ENCODE data around the gene CMTM8.
A peak's percentile ranks its signal among the peaks of the same experiment; 100 is the strongest.

CMTM8 gene

DNA sequence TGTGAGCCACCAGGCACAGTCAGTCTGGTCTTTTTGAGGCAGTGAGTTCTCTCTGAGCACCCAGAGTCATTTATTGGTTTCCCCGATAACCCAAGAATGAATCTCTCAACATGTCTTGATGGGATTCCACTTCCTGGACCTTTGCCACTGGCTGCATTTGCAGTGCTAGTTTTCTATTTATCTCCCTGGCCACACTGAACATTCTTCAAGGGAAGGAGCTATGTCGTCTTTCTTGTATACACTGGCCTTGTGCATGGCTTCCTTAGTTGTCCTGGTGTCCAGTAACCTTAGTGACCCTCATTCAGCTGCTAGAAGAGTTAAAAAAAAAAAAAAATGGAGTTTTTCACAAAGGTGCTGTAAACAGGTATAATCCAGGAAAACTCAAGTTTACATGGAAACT lies 88.3 kb downstream of the CMTM8 start:
- Histone ChIP-seq H3K9ac (ENCODE audit: low read depth, low read length) (no peak overlapping the region), H3K9me3 (ENCODE audit: insufficient read depth, low read depth, low read length) (no peaks in the 10 kb centered on the region), H3K27ac (ENCODE audit: low read length) (no peak overlapping the region), H3K4me3 (ENCODE audit: low read length) (no peak overlapping the region), H3K27me3 (ENCODE audit: insufficient read depth, low read length) (no peaks in the 10 kb centered on the region), H3K36me3 (ENCODE audit: insufficient read depth, low read depth, low read length) (no peaks in the 10 kb centered on the region), H3K4me1 (ENCODE audit: insufficient read depth, low read length) (peaks cover 16% of the 10 kb centered on the region; the same call in 1 of the 2 replicates)

DNA sequence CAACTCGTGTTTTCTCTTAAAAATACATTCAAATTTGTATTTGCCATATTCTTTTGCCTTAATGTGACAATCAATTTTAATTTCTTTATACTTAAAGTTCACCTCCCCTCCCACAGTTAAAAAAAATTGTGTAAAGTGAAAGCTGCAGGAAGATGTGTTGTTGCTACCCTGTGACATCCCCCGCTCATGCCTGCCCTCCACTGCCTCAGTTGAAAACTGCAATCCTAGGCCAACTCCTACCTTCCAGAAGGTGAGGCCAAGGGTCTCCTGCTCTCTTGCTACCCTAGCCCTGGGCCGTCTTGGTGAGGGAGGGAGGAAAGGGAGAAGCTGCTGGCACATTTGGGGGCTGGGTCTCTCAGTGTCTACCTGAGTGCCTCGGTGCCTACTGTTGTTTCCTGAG lies 96.2 kb downstream of the CMTM8 start:
- no peaks in the 10 kb centered on the region for H3K27me3 ChIP-seq (ENCODE audit: insufficient read depth, low read length)
- H3K4me1 ChIP-seq (ENCODE audit: insufficient read depth, low read length): no peaks in the 10 kb centered on the region; the same call in 1 of the 2 replicates
- H3K9ac ChIP-seq (ENCODE audit: low read depth, low read length): no peak overlapping the region
- H3K9me3 ChIP-seq (ENCODE audit: insufficient read depth, low read depth, low read length): no peaks in the 10 kb centered on the region
- H3K36me3 ChIP-seq (ENCODE audit: insufficient read depth, low read depth, low read length): no peaks in the 10 kb centered on the region
- H3K4me3 ChIP-seq (ENCODE audit: low read length): no peak overlapping the region
- H3K27ac ChIP-seq (ENCODE audit: low read length): no peak overlapping the region

DNA sequence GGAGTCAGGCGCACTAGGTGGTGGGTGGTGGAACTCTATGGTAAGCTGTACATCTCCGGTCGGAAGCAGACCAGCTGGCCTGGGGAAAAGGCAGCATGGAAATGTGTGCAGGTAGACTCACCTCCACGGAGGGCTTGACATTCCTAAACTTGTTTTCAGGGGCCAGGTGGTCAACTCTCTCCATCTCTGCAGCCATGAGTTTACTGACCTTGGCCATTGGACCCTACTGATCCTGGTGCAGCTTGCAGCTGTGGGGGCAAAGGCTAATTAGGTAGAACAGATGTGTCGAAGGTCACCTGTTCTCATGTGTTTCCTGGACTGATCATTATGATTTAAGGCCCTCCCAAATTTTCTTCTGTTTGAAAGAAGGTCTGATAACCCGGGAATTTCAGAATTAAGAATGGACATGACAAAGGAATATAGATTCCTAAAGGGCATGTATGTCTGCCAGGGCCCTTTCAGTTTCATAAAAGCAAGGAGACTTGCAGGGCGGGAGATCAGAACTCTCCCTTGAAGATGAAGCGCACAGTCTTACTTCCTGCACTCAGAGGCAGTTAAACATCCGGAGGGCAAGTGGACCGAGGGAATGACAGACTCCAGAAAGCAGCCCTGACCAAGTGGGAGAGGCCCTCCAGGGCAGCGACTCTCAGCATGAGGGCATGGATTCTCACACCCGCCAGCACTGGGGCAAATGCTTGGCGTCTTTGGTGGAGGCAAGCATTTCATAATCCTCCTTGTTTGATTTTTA lies 97.1 kb downstream of the CMTM8 start:
- no peaks in the 10 kb centered on the region; the same call in 1 of the 2 replicates for H3K4me1 ChIP-seq (ENCODE audit: insufficient read depth, low read length)
- H3K9ac ChIP-seq (ENCODE audit: low read depth, low read length): no peak overlapping the region
- H3K27me3 ChIP-seq (ENCODE audit: insufficient read depth, low read length): no peaks in the 10 kb centered on the region
- H3K9me3 ChIP-seq (ENCODE audit: insufficient read depth, low read depth, low read length): no peaks in the 10 kb centered on the region
- H3K27ac ChIP-seq (ENCODE audit: low read length): no peak overlapping the region
- H3K36me3 ChIP-seq (ENCODE audit: insufficient read depth, low read depth, low read length): no peaks in the 10 kb centered on the region
- H3K4me3 ChIP-seq (ENCODE audit: low read length): no peak overlapping the region

DNA sequence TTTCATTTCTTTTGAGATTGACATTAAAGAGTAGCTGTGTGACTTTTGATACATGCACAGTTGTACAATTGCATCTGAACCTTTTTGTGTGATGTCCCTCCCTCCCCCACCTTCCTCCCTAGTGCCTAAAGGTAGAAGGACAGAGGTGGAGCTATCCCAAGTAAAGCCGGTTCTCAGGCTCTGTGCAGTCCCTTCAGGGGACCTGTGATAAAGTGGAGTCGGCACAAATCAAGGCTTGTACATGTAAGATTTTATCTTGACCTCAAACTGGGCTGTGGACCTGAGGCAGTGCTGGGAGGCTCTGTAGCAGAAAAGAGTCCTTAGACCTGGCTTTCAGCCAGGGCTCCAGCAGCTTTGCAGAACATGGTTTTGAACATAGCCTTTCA lies 97.6 kb downstream of the CMTM8 start:
- Histone ChIP-seq H3K36me3 (ENCODE audit: insufficient read depth, low read depth, low read length) (no peaks in the 10 kb centered on the region), H3K4me1 (ENCODE audit: insufficient read depth, low read length) (no peaks in the 10 kb centered on the region; the same call in 1 of the 2 replicates), H3K9ac (ENCODE audit: low read depth, low read length) (no peak overlapping the region), H3K4me3 (ENCODE audit: low read length) (no peak overlapping the region), H3K27ac (ENCODE audit: low read length) (no peak overlapping the region), H3K27me3 (ENCODE audit: insufficient read depth, low read length) (no peaks in the 10 kb centered on the region), H3K9me3 (ENCODE audit: insufficient read depth, low read depth, low read length) (no peaks in the 10 kb centered on the region)

DNA sequence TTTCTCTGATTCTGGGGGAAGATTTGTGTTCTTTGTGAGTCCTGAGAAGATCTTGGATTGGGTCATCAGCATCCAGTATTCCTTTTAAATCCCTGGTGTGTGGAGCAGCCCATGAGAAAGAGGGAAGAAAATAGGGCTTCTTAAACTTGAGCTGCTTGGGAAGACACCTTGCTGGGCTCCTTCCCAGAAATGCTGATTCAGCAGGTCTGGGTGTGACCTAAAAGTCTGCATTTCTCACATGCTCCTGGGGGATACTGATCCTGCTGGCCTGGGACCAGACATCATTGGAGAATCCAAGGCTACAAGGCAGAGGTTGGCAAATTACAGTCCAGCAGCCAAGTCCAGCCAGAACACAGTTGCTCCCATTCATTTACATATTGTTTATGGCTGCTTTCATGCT lies 99.0 kb downstream of the CMTM8 start:
- Histone ChIP-seq H3K36me3 (ENCODE audit: insufficient read depth, low read depth, low read length) (no peaks in the 10 kb centered on the region), H3K27me3 (ENCODE audit: insufficient read depth, low read length) (no peaks in the 10 kb centered on the region), H3K9ac (ENCODE audit: low read depth, low read length) (no peak overlapping the region), H3K9me3 (ENCODE audit: insufficient read depth, low read depth, low read length) (no peaks in the 10 kb centered on the region), H3K27ac (ENCODE audit: low read length) (no peak overlapping the region), H3K4me3 (ENCODE audit: low read length) (no peak overlapping the region), H3K4me1 (ENCODE audit: insufficient read depth, low read length) (no peaks in the 10 kb centered on the region; the same call in 1 of the 2 replicates)

DNA sequence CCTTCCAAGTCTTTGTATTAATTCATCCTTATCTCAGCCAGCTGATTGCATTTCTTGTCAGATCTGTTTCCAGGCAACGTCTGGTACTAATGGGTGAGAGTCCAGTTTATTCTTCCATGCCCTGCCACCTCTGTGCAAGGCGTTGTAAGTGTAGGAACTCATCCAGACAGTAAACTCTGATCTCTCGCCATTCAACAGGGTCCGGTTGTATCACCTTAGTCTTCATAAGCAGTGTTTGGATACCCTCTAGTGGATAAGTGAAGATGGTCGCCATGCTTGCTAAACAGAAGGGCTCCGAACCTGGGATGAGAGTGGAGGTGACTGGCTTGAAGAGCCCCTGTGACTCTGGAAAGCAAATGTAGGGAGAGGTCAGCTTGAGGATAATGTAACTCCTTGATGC lies 101.6 kb downstream of the CMTM8 start:
- Histone ChIP-seq H3K27ac (ENCODE audit: low read length) (no peak overlapping the region), H3K36me3 (ENCODE audit: insufficient read depth, low read depth, low read length) (no peaks in the 10 kb centered on the region), H3K9me3 (ENCODE audit: insufficient read depth, low read depth, low read length) (no peaks in the 10 kb centered on the region), H3K4me3 (ENCODE audit: low read length) (no peak overlapping the region), H3K4me1 (ENCODE audit: insufficient read depth, low read length) (no peaks in the 10 kb centered on the region; the same call in 1 of the 2 replicates), H3K27me3 (ENCODE audit: insufficient read depth, low read length) (no peaks in the 10 kb centered on the region), H3K9ac (ENCODE audit: low read depth, low read length) (no peak overlapping the region)

DNA sequence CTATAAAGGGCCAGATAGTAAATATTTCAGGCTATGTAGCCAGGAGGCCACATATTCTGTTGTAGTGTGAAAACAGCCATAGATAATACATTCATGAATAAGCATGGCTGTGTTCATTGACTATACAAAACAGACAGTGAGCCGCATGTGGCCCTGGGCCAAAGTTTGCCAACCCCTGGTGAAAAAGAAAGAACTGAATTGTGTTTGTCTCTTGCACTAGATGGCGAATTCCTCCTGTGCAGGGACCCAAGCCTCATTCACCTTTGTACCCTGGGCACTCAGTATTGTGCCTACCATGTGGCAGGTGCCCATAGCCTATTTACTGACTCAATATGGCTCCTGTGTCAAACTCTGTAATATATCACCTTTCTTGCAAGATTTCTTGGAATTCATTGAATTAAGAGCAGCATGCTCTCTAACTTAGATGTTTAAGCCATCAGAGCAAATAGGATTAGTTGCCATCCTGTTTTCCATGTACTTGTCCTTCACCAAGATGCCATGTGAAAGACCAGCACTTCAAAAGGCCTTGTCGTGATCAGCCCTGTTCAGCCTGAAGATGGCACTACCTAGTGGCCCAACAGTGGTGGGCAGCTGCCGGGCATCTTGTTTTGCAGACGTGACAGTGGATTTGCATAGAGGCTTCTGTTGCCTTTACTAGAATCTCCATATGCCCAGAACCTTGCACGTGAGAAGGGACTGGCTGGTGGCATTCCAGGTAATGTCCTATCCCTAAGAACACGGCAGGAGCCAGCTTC lies 102.3 kb downstream of the CMTM8 start:
- Histone ChIP-seq H3K9ac (ENCODE audit: low read depth, low read length) (no peak overlapping the region), H3K27me3 (ENCODE audit: insufficient read depth, low read length) (no peaks in the 10 kb centered on the region), H3K9me3 (ENCODE audit: insufficient read depth, low read depth, low read length) (no peaks in the 10 kb centered on the region), H3K27ac (ENCODE audit: low read length) (no peak overlapping the region), H3K4me1 (ENCODE audit: insufficient read depth, low read length) (no peaks in the 10 kb centered on the region; the same call in 1 of the 2 replicates), H3K4me3 (ENCODE audit: low read length) (no peak overlapping the region), H3K36me3 (ENCODE audit: insufficient read depth, low read depth, low read length) (no peaks in the 10 kb centered on the region)

DNA sequence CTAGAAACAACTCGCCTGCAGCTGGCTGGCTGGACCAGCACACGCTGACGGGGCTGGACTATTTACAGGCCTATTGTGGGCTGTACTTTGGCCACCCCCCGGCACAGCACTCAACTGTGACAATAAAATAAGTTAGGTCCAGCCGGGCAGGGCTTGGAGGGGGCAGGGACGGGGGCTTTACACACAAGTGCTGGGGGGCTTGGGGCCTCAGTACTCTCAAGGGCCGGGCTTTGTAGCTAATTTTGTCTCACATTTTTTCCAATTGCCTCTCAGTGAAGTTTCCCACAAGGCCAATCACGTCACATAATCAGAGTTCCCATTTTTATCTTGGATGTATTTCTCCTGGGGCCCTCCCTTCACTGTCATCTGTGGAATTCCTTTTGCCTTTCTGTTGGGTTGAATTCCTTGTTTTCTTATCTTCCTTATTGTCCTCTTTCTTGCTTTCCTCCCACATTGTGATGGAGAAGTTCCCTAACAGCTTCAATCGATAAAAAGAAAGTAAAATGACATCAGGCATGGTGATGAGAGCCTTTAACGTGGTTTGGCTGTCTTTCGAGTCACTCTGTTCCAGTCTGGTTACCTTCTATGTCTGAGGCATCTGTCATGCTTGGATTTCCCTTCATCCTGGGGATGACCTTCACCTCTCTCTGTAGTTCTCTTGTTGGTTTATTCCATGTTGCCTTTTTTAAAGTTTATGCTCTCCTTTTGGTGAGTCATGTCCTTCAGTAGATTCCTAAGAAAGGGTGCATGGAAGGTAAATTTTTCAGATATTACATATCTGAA lies 109.1 kb downstream of the CMTM8 start:
- Histone ChIP-seq H3K9me3 (ENCODE audit: insufficient read depth, low read depth, low read length) (no peaks in the 10 kb centered on the region; the same call in 1 of the 2 replicates), H3K36me3 (ENCODE audit: insufficient read depth, low read depth, low read length) (no peaks in the 10 kb centered on the region), H3K4me3 (ENCODE audit: low read length) (peak overlapping the region; percentile 7; the same call in 1 of the 2 replicates), H3K27ac (ENCODE audit: low read length) (peak overlapping the region; percentile 17), H3K27me3 (ENCODE audit: insufficient read depth, low read length) (no peaks in the 10 kb centered on the region), H3K4me1 (ENCODE audit: insufficient read depth, low read length) (peaks cover 16% of the 10 kb centered on the region), H3K9ac (ENCODE audit: low read depth, low read length) (no peak overlapping the region)

DNA sequence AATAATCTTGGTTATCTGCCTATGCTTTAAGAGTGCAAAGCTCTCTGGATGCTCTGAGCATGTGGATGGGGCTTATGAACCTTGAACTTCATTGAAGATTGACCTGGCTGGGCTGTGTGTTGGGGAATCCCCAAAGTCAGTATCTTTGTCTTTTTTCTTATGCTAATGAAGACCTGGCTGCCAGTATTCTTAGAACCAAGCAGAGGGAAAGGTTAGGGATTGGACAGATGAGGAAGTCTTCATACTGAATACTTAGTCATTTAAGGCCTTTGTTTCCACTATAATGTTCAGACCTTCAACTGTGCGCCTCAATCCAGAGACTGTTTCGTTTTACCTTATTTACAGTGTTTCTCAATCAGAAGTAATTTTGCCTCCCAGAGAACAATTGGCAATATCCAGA lies 110.7 kb downstream of the CMTM8 start:
- H3K4me1 ChIP-seq (ENCODE audit: insufficient read depth, low read length): peaks cover 16% of the 10 kb centered on the region
- no peak overlapping the region for H3K27ac ChIP-seq (ENCODE audit: low read length)
- H3K9me3 ChIP-seq (ENCODE audit: insufficient read depth, low read depth, low read length): no peaks in the 10 kb centered on the region; the same call in 1 of the 2 replicates
- H3K36me3 ChIP-seq (ENCODE audit: insufficient read depth, low read depth, low read length): no peaks in the 10 kb centered on the region
- no peaks in the 10 kb centered on the region for H3K27me3 ChIP-seq (ENCODE audit: insufficient read depth, low read length)
- H3K9ac ChIP-seq (ENCODE audit: low read depth, low read length): no peak overlapping the region
- H3K4me3 ChIP-seq (ENCODE audit: low read length): no peak overlapping the region; the same call in 1 of the 2 replicates

DNA sequence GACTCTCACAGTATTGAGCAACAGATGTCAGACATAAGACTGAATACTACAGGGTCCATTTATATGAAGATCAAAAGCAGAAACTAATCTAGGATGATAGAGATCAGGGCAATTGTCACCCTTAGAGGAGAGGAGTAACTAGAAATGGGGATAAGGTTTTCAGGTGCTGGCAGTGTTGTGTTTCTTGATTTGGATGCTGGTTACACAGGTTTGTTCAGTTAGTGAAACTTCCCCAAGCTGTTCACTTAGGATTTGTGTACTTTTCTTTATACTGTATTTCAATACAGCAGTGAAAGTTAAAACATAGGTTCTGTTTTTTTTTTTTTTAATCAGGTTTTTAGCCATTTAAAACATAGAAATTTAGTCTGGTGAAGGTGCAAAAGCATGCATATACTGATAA lies 114.1 kb downstream of the CMTM8 start:
- Histone ChIP-seq H3K9me3 (ENCODE audit: insufficient read depth, low read depth, low read length) (no peaks in the 10 kb centered on the region; the same call in 1 of the 2 replicates), H3K4me1 (ENCODE audit: insufficient read depth, low read length) (peaks cover 20% of the 10 kb centered on the region), H3K27me3 (ENCODE audit: insufficient read depth, low read length) (no peaks in the 10 kb centered on the region), H3K9ac (ENCODE audit: low read depth, low read length) (no peak overlapping the region), H3K27ac (ENCODE audit: low read length) (no peak overlapping the region), H3K36me3 (ENCODE audit: insufficient read depth, low read depth, low read length) (no peaks in the 10 kb centered on the region), H3K4me3 (ENCODE audit: low read length) (no peak overlapping the region)

DNA sequence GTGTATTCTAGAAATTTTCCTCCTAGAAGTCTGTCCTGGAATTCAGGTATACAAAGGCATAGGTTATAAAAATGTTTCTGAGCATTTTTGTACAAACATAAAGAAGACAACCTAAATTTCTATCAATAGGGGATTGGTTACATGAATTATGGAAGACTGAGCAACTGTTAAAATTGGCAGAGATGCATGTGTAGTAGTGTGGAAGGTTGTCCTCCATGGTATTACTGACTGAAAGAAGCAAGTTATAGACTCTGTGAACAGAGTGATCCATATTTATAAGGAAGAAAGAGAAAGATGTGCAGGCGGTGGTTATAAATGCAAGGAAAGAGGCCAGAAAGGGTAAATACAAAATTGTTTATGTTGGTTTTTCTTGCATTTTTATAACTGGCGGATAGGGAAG lies 114.9 kb downstream of the CMTM8 start:
- H3K4me3 ChIP-seq (ENCODE audit: low read length): no peak overlapping the region
- peaks cover 12% of the 10 kb centered on the region for H3K4me1 ChIP-seq (ENCODE audit: insufficient read depth, low read length)
- H3K27me3 ChIP-seq (ENCODE audit: insufficient read depth, low read length): no peaks in the 10 kb centered on the region
- no peak overlapping the region for H3K27ac ChIP-seq (ENCODE audit: low read length)
- H3K36me3 ChIP-seq (ENCODE audit: insufficient read depth, low read depth, low read length): no peaks in the 10 kb centered on the region
- H3K9me3 ChIP-seq (ENCODE audit: insufficient read depth, low read depth, low read length): no peaks in the 10 kb centered on the region; the same call in 1 of the 2 replicates
- H3K9ac ChIP-seq (ENCODE audit: low read depth, low read length): no peak overlapping the region

Data from iPS-20b (cell line).